ENCODE results near the gene RANBP17.

GRCh38 chr5:171120986-171121622 is 259.3 kb downstream of the RANBP17 start:
- TF ChIP-seq, protein P1, sequence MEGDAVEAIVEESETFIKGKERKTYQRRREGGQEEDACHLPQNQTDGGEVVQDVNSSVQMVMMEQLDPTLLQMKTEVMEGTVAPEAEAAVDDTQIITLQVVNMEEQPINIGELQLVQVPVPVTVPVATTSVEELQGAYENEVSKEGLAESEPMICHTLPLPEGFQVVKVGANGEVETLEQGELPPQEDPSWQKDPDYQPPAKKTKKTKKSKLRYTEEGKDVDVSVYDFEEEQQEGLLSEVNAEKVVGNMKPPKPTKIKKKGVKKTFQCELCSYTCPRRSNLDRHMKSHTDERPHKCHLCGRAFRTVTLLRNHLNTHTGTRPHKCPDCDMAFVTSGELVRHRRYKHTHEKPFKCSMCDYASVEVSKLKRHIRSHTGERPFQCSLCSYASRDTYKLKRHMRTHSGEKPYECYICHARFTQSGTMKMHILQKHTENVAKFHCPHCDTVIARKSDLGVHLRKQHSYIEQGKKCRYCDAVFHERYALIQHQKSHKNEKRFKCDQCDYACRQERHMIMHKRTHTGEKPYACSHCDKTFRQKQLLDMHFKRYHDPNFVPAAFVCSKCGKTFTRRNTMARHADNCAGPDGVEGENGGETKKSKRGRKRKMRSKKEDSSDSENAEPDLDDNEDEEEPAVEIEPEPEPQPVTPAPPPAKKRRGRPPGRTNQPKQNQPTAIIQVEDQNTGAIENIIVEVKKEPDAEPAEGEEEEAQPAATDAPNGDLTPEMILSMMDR (IDR thresholded peaks at IDR 0.05; ENCODE audit: low read length) = no peak
- TF ChIP-seq EZH2 (optimal IDR thresholded peaks at IDR 0.05; ENCODE audit: low read depth, low read length) = no peak

Measured in MM.1S (cell line).